GM12878 (cell line): ENCODE data around the gene SLC35A4. TPM values are rescaled to one million over a fixed set of nuclear protein-coding genes. Genes with fewer than 3 reads are reported as not detected.
"Not testable (repeated sequence)": the region's sequence is repeated elsewhere in the genome, so short reads cannot be mapped to it uniquely, and the experiment has no call there.

ENCODE experiments used
- ATAC-seq: fragments of 200-7000 bp; cut with Tn5 transposase; 3 replicates; pipeline ENCODE4 v1.9.1; 2020; ENCODE audit warnings: mild to moderate bottlenecking, moderate library complexity
- BruUV-seq: library from RNA; stranded (reverse); fragments of 400-500 nt; replicated peaks from 2 replicates; lab custom pipeline; 2021; lab: Mats Ljungman, UMichigan
- CTCF ChIA-PET: fragments of 300-600 bp; sonication (Branson Sonifier 250); formaldehyde crosslinking; extraction: SDS; loops from one replicate; lab custom pipeline; 2021; ENCODE audit warnings: inconsistent platforms; lab: Yijun Ruan, JAX
- POLR2A ChIA-PET: fragments of 350-600 bp; formaldehyde crosslinking; extraction: SDS; loops from one replicate; lab custom pipeline; 2021; ENCODE audit warnings: inconsistent platforms; lab: Charles Lee
- RAD21 ChIA-PET: fragments of 300-600 bp; sonication (Branson Sonifier 250); formaldehyde crosslinking; loops from one replicate; lab custom pipeline; 2023; ENCODE audit warnings: antibody characterized with exemption; ENCODE audit not compliant: unreplicated experiment; lab: Charles Lee
- SMC1A ChIA-PET: fragments of 300-600 bp; sonication (Branson Sonifier 250); formaldehyde crosslinking; loops from one replicate; lab custom pipeline; 2023; ENCODE audit not compliant: unreplicated experiment, uncharacterized antibody; lab: Charles Lee
- DNase-seq: peaks from one replicate; pipeline ENCODE4 v3.0.0-alpha.2; 2011; ENCODE audit warnings: low read depth, low spot score
- FAIRE-seq: peaks from 3 replicates; lab custom pipeline; 2011; peaks lifted over from hg19 to GRCh38; lab: Jason Lieb, UNC
- H2AFZ ChIP-seq: 2 replicates; pipeline ENCODE4 v1.6.0; 2011; ENCODE audit warnings: low read depth, low read length, control low read depth; ENCODE audit not compliant: control insufficient read depth
- H3K27ac ChIP-seq: 2 replicates; pipeline ENCODE4 v1.5.1; 2011; ENCODE audit warnings: control low read depth; ENCODE audit not compliant: control insufficient read depth, insufficient read depth
- H3K27me3 ChIP-seq, 2 experiments: replicated peaks in 1 of 2; 2 replicates each; pipeline versions ENCODE4 v1.6.0 to v1.6.1; 2011; ENCODE audit warnings: low read length in 1 of 2; ENCODE audit not compliant: control insufficient read depth in 2 of 2, insufficient read depth in 2 of 2
- H3K36me3 ChIP-seq, 2 experiments: 2 replicates each; pipeline ENCODE4 v1.5.1; 2011; ENCODE audit warnings: low read length in 1 of 2; ENCODE audit not compliant: control insufficient read depth in 2 of 2, insufficient read depth in 2 of 2
- H3K4me1 ChIP-seq: 2 replicates; pipeline ENCODE4 v1.6.1; 2011; ENCODE audit warnings: mild to moderate bottlenecking, low read length, moderate library complexity, mixed read lengths; ENCODE audit not compliant: control insufficient read depth, insufficient read depth
- H3K4me2 ChIP-seq: 2 replicates; pipeline ENCODE4 v1.6.0; 2011; ENCODE audit warnings: control low read depth; ENCODE audit not compliant: control insufficient read depth, insufficient read depth
- H3K4me3 ChIP-seq: fragments of 200-600 bp; sonication (generic); 2 replicates; pipeline ENCODE4 v1.5.1; 2016
- H3K79me2 ChIP-seq: 2 replicates; pipeline ENCODE4 v1.6.0; 2011; ENCODE audit warnings: low read length; ENCODE audit not compliant: control insufficient read depth, insufficient read depth
- H3K9ac ChIP-seq: 2 replicates; pipeline ENCODE4 v1.8.0; 2011; ENCODE audit warnings: low read length, control low read depth, mixed read lengths; ENCODE audit not compliant: control insufficient read depth, insufficient read depth
- H3K9me3 ChIP-seq: replicated peaks from 3 replicates; pipeline ENCODE4 v1.5.1; 2011; ENCODE audit warnings: mild to moderate bottlenecking, low read length; ENCODE audit not compliant: control insufficient read depth, insufficient read depth
- H4K20me1 ChIP-seq: 2 replicates; pipeline ENCODE4 v1.6.0; 2011; ENCODE audit not compliant: control insufficient read depth, insufficient read depth
- ATF3 ChIP-seq: IDR thresholded peaks from 2 replicates; pipeline ENCODE4 v1.6.1; 2011; ENCODE audit warnings: low read depth, mild to moderate bottlenecking, low read length, moderate library complexity, borderline replicate concordance; ENCODE audit errors: extremely low read depth
- BRCA1 ChIP-seq: IDR thresholded peaks from 2 replicates; pipeline ENCODE4 v1.6.1; 2011; ENCODE audit warnings: low read depth, low read length, improper control_type of control experiment
- CEBPB ChIP-seq, 2 experiments: fragments of 150-350 bp in 1 of 2; IDR thresholded peaks; 2 replicates each; pipeline ENCODE4 v1.6.1; 2012 to 2014; ENCODE audit warnings: low read depth in 2 of 2, low read length in 2 of 2, borderline replicate concordance in 1 of 2, inconsistent platforms in 1 of 2
- DPF2 ChIP-seq: fragments of 450-650 bp; IDR thresholded peaks from 2 replicates; pipeline ENCODE4 v1.6.1; 2017; ENCODE audit warnings: mild to moderate bottlenecking
- HDGF ChIP-seq: fragments of 450-650 bp; IDR thresholded peaks from 2 replicates; pipeline ENCODE4 v1.6.1; 2016; ENCODE audit warnings: antibody characterized with exemption
- SPI1 ChIP-seq: IDR thresholded peaks from 2 replicates; pipeline ENCODE4 v1.6.1; 2011; ENCODE audit warnings: low read depth, mild to moderate bottlenecking, low read length, moderate library complexity, borderline replicate concordance; ENCODE audit not compliant: insufficient read depth
- USF1 ChIP-seq: IDR thresholded peaks from 2 replicates; pipeline ENCODE4 v1.6.1; 2011; ENCODE audit warnings: borderline replicate concordance, low read depth, mild to moderate bottlenecking, moderate library complexity, mixed read lengths, low read length; ENCODE audit not compliant: insufficient read depth; ENCODE audit errors: extremely low read length
- ZNF217 ChIP-seq: fragments of 450-650 bp; IDR thresholded peaks from 2 replicates; pipeline ENCODE4 v1.6.1; 2017; ENCODE audit warnings: antibody characterized with exemption, mild to moderate bottlenecking
- ZNF622 ChIP-seq: fragments of 450-650 bp; IDR thresholded peaks from 2 replicates; pipeline ENCODE4 v1.6.1; 2017; ENCODE audit warnings: mild to moderate bottlenecking, inconsistent platforms
- ZSCAN29 ChIP-seq: fragments of 450-650 bp; IDR thresholded peaks from 2 replicates; pipeline ENCODE4 v1.6.1; 2017; ENCODE audit warnings: mild to moderate bottlenecking, moderate library complexity
- WGBS: methylation state at CpG from one replicate; pipeline ENCODE4 v1.1.6; 2016; ENCODE audit warnings: low lambda C conversion rate; ENCODE audit not compliant: insufficient replicate concordance, insufficient coverage; ENCODE audit errors: missing lambda C conversion rate; 5-methylcytosine and 5-hydroxymethylcytosine counted together
- in situ Hi-C: fragments of 300-500 bp; cut with MboI; formaldehyde crosslinking; loops from 9 replicates; pipeline ENCODE4 v1.14.3; 2018; ENCODE audit warnings: mixed read lengths
- intact Hi-C: fragments of 100-400 bp; cut with micrococcal nuclease; formaldehyde crosslinking; loops from one replicate; pipeline ENCODE4 v1.14.2; 2022; ENCODE audit not compliant: unreplicated experiment
- polyA plus RNA-seq, 11 experiments: library from polyadenylated mRNA; depleted of rRNA in 4 of 11; unstranded in 6 of 11; stranded (reverse) in 5 of 11; fragments of >200 nt; fragmentation: Nextera tagmentation in 4 of 11; fragmentation: Illumina TruSeq in 1 of 11; extraction: Ambion mirVana in 4 of 11; extraction: Trizol in 1 of 11; gene quantifications; 1 replicate in 1 of 11; 2 replicates in 10 of 11; pipeline versions ENCODE4 v1.2.1 to v1.2.3, GENCODE V29; 2011 to 2016; ENCODE audit warnings: inconsistent platforms in 2 of 11, missing spikeins in 2 of 11, low read depth in 1 of 11
- total RNA-seq, 4 experiments: library from RNA; depleted of rRNA in 3 of 4; stranded (reverse); fragments of >200 nt in 3 of 4; fragmentation: Illumina TruSeq in 1 of 4; extraction: Trizol in 1 of 4; gene quantifications; 2 replicates each; pipeline versions ENCODE4 v1.2.1 to v1.2.3, GENCODE V29; 2013 to 2021
- TF ChIP-seq, protein P1 (sequence below): fragments of 450-650 bp; IDR thresholded peaks from 2 replicates; pipeline ENCODE4 v1.6.1; 2017; ENCODE audit warnings: borderline replicate concordance
- TF ChIP-seq, protein P2 (sequence below): fragments of 450-650 bp; formaldehyde crosslinking; IDR thresholded peaks from 2 replicates; pipeline ENCODE4 v1.5.0; 2022; ENCODE audit warnings: mild to moderate bottlenecking, missing genetic modification characterization

SLC35A4 gene
- total and polyA plus RNA-seq, 10 of the 15 experiments (the other 5 are each of a cell fraction or from before 2014, with no cell fraction given), result 23.8 to 167 (median 114) TPM

- H3K27ac ChIP-seq, in situ Hi-C loops, H3K4me3 ChIP-seq, H2AFZ ChIP-seq, intact Hi-C loops, H3K27me3 ChIP-seq, ATAC-seq, H3K9ac ChIP-seq, H3K36me3 ChIP-seq, H3K4me2 ChIP-seq, H3K79me2 ChIP-seq, RAD21 ChIA-PET, CTCF ChIA-PET, H3K9me3 ChIP-seq, SMC1A ChIA-PET, FAIRE-seq, BruUV-seq, POLR2A ChIA-PET, H4K20me1 ChIP-seq, H3K4me1 ChIP-seq, DNase-seq: not testable (repeated sequence)
- 62% methylated on average over 12 of the region's 14 CpGs for WGBS
Observed at GRCh38 chr5:140593070-140593469, 28.4 kb downstream of the SLC35A4 start.

- no TSS peak for BruUV-seq
- Histone ChIP-seq H3K27me3 (no peaks in the 10 kb centered on the region), H2AFZ (no peak overlapping the region), H3K9ac (no peak overlapping the region), H3K27ac (no peak overlapping the region), H3K4me3 (no peak overlapping the region), H4K20me1 (no peaks in the 10 kb centered on the region), H3K9me3 (no peaks in the 10 kb centered on the region), H3K4me1 (no peaks in the 10 kb centered on the region), H3K36me3 (no peaks in the 10 kb centered on the region), H3K4me2 (no peak overlapping the region), H3K79me2 (no peaks in the 10 kb centered on the region)
- FAIRE-seq, result no peak
- no peak for DNase-seq
- intact Hi-C loops (no loop called here), in situ Hi-C loops (no loop called here)
- 28% methylated on average over 6 of the region's 6 CpGs for WGBS
- ChIA-PET SMC1A (no interaction called here), POLR2A (no interaction called here), CTCF (no interaction called here), RAD21 (no interaction called here)
- ATAC-seq, result no peak
- TF ChIP-seq ZNF622 (no peak), ZNF217 (no peak), USF1 (no peak), CEBPB (IDR thresholded peaks at IDR 0.05; ENCODE audit: borderline replicate concordance in 1 of 2, low read depth in 2 of 2, low read length in 2 of 2) (no peak), DPF2 (no peak), ZSCAN29 (no peak), HDGF (no peak), BRCA1 (no peak), ATF3 (no peak), SPI1 (no peak)
- TF ChIP-seq, protein P1, sequence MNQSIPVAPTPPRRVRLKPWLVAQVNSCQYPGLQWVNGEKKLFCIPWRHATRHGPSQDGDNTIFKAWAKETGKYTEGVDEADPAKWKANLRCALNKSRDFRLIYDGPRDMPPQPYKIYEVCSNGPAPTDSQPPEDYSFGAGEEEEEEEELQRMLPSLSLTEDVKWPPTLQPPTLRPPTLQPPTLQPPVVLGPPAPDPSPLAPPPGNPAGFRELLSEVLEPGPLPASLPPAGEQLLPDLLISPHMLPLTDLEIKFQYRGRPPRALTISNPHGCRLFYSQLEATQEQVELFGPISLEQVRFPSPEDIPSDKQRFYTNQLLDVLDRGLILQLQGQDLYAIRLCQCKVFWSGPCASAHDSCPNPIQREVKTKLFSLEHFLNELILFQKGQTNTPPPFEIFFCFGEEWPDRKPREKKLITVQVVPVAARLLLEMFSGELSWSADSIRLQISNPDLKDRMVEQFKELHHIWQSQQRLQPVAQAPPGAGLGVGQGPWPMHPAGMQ, result no peak
- TF ChIP-seq, protein P2, sequence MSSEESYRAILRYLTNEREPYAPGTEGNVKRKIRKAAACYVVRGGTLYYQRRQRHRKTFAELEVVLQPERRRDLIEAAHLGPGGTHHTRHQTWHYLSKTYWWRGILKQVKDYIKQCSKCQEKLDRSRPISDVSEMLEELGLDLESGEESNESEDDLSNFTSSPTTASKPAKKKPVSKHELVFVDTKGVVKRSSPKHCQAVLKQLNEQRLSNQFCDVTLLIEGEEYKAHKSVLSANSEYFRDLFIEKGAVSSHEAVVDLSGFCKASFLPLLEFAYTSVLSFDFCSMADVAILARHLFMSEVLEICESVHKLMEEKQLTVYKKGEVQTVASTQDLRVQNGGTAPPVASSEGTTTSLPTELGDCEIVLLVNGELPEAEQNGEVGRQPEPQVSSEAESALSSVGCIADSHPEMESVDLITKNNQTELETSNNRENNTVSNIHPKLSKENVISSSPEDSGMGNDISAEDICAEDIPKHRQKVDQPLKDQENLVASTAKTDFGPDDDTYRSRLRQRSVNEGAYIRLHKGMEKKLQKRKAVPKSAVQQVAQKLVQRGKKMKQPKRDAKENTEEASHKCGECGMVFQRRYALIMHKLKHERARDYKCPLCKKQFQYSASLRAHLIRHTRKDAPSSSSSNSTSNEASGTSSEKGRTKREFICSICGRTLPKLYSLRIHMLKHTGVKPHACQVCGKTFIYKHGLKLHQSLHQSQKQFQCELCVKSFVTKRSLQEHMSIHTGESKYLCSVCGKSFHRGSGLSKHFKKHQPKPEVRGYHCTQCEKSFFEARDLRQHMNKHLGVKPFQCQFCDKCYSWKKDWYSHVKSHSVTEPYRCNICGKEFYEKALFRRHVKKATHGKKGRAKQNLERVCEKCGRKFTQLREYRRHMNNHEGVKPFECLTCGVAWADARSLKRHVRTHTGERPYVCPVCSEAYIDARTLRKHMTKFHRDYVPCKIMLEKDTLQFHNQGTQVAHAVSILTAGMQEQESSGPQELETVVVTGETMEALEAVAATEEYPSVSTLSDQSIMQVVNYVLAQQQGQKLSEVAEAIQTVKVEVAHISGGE (CRISPR knock-in tag), result no peak
Observed at GRCh38 chr5:140594169-140594568, 29.5 kb downstream of the SLC35A4 start.
